DMS153 treated with DMSO at 0.1 percent for 48 hours (cell line): Measurements from ENCODE around the gene L3MBTL2.
"Not testable (repeated sequence)": the region's sequence is repeated elsewhere in the genome, so short reads cannot be mapped to it uniquely, and the experiment has no call there.

Source experiments
- DNase-seq: peaks from one replicate; lab custom pipeline; 2025; ENCODE audit not compliant: unreplicated experiment; lab: John Stamatoyannopoulos, UW

Gene L3MBTL2

DNA sequence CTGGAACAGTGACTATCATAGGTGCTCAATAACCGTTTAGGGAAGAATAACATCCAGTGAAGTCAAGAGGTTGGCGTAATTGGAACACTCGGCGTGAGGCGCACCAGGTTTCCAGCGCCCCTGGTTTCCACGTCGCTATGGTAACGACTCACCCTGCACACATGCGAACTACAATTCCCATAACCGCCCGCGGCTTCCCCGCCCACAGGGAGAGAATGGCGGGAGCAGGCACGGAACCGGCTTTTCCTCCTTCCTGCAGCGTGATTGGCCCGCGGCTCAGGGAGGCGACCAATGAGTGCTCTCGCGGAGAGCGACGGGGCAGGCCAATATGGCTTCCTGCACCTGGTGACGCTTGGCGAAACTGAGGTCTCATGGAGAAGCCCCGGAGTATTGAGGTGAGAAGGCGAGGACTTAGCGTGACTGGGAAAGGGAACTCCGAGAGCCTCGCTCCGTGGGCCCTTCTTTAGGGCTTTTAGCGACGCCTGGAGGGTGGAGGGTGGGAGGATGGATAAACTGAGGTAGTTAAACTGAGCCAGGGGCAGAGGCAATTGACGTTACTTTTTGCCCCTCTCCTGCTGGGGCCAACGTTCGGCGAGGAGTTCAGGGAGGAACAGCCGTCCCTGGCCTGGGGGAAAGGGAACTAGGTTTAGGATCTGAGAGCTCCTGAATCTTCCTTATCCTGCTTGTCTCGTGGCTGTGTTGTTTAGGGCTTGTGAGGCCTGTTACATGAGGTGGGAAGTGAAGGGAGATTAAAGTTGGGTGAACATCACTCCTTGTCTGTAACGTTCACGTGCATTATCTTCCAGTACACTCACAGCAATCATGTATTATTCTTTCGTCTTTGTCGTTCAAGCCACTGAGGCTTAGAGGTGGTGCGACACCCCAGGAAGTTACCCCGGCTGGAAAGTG lies at the start of gene L3MBTL2:
Gene L3MBTL2 (plus strand): TSS at position 321 of the 909 bp plus-strand sequence. CDS start 51 bp downstream, at position 372.
- DNase-seq, result peak; percentile 93

DNA sequence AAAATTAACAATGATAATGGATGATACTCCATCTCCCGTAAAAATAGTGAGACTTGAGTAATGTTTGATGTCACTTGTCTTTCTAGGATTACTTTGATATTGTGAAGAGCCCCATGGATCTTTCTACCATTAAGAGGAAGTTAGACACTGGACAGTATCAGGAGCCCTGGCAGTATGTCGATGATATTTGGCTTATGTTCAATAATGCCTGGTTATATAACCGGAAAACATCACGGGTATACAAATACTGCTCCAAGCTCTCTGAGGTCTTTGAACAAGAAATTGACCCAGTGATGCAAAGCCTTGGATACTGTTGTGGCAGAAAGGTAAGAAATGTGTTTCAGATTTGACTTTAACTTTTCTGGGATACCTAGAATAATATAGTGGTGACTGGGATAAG lies 48.0 kb upstream of the L3MBTL2 start:
- no peak for DNase-seq

DNA sequence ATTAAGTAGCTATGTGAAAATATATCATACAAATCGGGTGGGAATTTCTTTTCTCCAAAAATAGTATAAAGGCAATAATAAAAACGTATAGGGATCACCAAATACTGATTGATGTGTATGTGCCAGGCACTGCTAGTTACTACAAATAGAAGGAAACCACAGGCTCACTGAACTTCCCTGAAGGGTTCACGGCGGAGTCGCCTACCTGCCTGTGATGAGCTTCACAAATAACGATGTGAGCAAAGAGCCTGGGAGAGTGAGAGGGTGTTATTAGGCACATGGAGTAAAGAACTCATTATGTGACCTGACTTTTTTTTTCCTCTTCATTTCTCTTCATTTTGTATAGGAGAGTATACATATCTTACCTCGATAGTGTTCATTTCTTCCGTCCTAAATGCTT lies 36.0 kb upstream of the L3MBTL2 start:
- DNase-seq, result no peak

DNA sequence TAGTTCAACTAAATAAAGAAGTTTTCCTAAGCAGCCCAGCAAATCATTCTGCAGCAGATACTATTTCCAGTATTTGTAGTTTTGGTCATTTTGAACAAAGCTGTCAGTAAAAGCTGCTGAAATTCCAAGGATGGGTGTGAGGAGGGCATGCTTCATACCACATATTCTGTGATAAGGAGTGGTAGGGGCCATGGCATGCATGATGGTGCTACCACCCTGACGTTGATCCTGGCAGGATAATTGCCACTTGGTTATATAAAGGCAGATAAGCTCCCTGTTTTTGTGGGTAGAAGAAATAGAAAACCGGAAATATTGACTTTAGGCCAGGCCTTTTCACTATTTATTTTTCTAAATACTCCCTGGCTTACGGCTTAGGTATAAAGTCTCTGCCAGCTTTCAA lies 33.1 kb upstream of the L3MBTL2 start:
- DNase-seq, result no peak

DNA sequence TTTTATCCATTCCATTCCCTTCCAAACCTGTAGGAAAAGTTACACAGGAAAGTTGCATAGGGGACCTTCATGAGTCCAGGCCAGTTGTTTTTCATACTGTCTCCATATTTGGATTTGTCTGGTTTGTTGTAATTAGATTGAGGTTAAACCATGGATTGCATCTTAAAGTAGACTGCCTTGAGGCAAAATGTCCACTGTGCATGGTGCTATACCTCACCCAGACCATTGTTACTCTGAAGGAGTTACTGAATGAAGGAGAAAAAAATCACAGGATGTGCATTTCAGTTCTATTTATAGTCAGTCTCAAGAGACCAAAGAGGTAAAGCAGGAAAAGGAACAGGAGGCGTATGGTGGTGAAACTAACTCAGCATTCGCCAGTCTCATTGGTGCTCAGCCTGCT lies 29.6 kb upstream of the L3MBTL2 start:
- DNase-seq, result no peak

DNA sequence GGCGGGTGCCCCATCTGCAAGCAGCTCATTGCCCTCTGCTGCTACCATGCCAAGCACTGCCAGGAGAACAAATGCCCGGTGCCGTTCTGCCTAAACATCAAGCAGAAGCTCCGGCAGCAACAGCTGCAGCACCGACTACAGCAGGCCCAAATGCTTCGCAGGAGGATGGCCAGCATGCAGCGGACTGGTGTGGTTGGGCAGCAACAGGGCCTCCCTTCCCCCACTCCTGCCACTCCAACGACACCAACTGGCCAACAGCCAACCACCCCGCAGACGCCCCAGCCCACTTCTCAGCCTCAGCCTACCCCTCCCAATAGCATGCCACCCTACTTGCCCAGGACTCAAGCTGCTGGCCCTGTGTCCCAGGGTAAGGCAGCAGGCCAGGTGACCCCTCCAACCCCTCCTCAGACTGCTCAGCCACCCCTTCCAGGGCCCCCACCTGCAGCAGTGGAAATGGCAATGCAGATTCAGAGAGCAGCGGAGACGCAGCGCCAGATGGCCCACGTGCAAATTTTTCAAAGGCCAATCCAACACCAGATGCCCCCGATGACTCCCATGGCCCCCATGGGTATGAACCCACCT lies 28.0 kb upstream of the L3MBTL2 start:
- no peak for DNase-seq

DNA sequence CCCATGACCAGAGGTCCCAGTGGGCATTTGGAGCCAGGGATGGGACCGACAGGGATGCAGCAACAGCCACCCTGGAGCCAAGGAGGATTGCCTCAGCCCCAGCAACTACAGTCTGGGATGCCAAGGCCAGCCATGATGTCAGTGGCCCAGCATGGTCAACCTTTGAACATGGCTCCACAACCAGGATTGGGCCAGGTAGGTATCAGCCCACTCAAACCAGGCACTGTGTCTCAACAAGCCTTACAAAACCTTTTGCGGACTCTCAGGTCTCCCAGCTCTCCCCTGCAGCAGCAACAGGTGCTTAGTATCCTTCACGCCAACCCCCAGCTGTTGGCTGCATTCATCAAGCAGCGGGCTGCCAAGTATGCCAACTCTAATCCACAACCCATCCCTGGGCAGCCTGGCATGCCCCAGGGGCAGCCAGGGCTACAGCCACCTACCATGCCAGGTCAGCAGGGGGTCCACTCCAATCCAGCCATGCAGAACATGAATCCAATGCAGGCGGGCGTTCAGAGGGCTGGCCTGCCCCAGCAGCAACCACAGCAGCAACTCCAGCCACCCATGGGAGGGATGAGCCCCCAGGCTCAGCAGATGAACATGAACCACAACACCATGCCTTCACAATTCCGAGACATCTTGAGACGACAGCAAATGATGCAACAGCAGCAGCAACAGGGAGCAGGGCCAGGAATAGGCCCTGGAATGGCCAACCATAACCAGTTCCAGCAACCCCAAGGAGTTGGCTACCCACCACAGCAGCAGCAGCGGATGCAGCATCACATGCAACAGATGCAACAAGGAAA lies 27.3 kb upstream of the L3MBTL2 start:
- DNase-seq, result no peak

DNA sequence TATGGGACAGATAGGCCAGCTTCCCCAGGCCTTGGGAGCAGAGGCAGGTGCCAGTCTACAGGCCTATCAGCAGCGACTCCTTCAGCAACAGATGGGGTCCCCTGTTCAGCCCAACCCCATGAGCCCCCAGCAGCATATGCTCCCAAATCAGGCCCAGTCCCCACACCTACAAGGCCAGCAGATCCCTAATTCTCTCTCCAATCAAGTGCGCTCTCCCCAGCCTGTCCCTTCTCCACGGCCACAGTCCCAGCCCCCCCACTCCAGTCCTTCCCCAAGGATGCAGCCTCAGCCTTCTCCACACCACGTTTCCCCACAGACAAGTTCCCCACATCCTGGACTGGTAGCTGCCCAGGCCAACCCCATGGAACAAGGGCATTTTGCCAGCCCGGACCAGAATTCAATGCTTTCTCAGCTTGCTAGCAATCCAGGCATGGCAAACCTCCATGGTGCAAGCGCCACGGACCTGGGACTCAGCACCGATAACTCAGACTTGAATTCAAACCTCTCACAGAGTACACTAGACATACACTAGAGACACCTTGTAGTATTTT lies 26.6 kb upstream of the L3MBTL2 start:
- DNase-seq, result no peak

DNA sequence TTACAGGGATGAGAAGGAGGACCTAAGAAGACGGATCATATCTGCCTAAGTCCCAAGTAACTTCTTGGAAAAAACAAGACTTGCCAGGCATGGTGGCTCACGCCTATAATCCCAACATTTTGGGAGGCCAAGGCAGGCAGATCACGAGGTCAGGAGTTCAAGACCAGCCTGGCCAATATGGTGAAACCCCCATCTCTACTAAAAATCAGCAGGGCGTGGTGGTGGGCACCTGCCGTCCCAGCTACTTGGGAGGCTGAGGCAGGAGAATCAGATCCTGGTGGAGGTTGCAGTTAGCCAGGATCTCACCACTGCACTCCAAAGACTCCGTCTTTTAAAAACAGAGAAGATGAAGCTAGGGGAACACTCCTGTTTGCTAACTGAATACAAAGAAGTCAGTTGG lies 24.8 kb upstream of the L3MBTL2 start:
- not testable (repeated sequence) for DNase-seq

DNA sequence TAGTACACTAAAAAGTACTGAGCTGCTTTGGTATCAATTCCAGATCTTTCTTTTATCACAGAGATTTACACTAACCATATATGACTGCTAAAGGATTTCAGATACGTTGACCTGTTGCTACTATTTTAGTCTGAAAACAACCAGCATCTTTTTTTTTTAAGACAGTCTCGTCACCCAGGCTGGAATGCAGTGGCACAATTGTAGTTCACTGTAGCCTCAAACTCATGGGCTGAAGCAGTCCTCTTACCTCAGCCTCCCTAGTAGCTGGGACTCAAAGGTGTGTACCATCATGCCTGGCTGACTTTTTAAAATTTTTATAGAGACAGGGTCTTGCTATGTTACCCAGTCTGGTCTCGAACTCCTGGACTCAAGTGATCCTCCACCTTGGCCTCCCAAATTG lies 24.2 kb upstream of the L3MBTL2 start:
- no peak for DNase-seq

DNA sequence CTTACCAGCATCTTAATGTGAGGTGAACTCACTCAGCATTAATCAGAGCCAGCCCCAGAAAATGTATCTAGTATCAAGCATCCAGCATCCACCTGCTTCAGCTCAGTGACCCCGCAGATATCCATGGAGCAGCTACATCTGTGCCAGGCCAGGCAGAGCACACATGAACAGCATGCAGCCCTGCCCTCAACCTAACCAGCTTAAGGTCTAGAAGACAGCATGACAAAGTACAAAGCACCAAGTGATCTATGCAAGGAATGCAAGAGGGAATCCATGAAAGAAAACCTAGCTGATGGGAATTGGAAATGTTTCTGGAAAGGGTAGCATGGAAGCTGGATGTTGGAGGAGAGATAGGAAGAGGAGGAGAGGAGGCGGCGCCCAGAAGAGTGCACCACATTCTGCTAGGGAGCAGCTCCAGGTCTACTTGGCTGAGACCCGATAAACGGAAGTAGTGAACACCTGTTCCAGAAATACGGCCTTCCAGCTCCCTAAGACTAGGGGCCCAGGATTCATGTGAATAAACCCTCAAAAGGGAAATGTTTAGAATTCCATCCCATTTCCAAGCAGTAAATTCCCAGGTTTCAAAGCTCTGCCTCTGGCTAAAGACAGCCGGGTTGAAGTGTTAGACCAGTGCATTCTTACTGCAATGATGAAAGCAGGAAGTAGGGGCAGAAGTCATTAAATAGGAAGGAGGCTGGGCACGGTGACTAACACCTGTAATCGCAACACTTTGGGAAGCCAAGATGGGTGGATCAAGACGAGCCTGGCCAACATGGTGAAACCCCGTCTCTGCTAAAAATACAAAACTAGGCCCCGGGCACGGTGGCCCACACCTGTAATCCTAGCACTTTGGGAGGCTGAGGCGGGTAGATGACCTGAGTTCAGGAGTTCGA lies 23.5 kb upstream of the L3MBTL2 start:
- DNase-seq, result peak; percentile 11

DNA sequence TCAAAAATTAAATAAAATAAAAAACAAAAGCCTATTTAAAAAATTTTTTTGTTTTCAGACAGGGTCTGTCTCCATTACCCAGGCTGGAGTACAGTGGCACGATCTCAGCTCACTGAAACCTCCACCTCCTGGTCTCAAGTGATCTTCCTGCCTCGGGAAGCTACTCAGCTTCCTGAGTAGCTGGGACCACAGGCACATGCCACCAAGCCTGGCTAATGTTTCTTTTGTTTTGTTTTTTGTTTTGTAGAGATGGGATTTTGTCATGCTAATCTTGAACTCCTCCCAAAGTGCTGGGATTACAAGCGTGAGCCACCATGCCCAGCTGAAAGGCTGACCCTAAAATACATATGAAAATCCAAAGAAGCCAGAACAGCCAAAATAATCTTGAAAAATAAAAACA lies 20.4 kb upstream of the L3MBTL2 start:
- DNase-seq, result no peak

DNA sequence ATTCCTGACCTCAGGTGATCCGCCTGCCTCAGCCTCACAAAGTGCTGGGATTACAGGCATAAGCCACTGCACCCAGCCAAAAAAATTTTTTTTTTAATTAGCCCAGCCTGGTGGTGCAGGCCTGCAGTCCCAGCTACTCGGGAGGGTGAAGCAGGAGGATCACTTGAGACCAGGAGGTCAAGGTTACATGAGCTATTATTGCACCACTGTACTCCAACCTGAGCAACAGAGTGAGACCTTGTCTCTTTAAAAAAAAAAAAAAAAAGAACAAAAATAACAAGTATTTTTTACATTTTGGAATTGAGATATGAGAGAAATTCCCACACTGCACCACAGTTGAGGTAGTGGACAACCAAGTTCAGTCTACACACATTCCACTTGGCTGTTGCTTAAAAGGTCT lies 13.6 kb upstream of the L3MBTL2 start:
- DNase-seq, result no peak

DNA sequence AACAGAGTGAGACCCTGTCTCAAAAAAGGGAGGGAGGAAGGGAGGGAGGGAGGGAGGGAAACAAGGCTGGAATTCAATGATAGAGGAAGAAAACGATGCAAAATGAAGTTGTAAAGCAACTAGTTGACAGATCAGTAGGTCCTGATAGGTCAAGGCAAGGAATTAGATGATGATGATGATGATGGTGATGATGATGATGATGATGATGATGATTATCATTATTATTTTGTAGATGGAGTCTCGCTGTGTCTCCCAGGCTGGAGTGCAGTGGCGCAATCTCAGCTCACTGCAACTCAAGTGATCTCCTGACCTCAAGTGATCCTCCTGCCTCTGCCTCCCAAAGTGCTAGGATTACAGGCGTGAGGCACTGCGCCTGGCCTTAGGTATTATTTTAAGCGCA lies 11.3 kb upstream of the L3MBTL2 start:
- no peak for DNase-seq

DNA sequence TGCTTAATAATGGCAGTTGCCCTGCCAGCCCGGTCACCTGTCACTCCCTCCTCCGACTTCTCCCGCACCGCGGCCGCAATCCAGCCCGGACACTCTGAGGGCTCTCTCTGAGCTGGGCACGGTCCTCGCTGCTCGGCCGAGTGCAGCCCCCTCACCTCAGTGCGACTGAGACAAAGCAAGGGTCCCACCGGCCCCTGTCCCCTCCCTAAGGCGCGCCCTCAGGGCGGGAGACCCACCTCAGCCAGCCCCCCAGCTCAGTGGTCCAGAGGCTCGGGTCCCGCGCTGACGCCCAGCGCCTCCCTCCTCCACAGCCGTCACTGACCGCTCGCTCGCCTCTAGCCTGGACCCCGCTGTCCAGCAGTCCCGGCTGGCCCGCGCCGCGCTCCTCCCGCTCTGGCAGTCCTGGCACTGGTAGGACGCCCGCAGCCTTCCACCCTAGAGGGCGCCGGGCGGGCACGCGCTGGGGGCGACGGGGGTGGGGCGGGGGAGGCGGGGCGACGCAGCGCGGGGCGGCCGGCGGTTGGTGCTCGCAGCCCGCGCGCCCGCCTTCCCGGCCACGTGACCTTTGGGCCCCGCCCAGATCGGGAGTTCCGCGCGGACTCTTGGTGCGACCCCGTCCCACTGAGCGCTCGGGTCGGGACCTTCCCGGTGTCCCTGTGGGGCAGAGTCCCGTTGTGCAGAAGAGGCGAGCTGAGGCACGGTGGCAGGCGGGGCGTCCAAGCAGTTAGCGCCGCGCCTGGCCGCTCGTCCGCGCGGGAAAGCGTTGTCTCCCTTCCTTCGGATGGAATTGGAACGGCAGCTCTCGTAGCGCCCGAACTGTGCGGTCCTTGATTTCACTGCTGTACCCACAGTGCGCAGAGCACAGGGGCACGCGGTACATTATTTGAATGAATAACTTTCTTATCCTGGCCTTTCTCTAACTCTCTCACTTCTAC lies 7.8 kb upstream of the L3MBTL2 start:
- DNase-seq, result peak; percentile 66

DNA sequence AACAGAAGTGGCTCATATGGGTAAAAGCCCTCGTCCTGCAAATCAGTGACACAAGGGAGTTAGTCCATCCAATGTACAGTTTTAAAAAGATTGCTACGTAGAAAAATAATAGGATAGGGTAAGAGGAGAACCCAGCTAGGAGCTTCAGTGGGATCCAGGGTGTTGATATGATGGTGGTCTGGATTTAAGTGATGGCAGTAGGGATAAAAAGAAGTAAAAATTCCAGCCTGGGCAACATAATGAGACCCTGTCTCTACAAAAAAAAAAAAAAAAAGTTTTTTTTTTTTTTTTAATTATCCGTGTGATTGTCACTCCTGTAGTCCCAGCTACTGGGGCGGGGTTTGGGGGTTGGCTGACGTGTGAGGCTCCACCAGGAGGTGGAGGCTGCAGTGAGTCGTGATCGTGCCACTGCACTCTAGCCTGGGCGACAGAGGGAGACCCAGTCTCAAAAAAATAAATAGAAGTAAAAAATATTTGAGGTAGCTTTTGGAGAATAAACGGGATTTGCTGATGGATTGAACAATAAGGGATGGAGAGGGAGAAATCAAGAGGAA lies 7.0 kb upstream of the L3MBTL2 start:
- DNase-seq, result no peak

DNA sequence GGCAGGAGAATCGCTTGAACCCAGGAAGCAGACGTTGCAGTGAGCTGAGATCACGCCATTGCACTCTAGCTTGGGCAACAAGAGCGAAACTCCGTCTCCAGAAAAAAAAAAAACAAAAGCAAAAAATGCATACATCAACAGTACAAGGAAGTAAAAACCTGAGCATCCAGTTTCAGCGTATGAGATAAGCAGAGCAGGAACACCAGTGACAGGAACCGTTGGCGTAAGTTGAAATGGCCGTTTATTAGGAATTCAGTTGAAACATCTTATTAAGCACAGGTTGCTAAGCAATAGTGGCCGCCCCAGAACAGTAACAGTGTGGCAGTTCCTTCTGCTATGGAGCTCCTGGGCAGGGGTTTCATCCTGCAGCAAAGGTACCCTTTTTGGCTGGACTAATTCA lies 4.0 kb upstream of the L3MBTL2 start:
- no peak for DNase-seq

DNA sequence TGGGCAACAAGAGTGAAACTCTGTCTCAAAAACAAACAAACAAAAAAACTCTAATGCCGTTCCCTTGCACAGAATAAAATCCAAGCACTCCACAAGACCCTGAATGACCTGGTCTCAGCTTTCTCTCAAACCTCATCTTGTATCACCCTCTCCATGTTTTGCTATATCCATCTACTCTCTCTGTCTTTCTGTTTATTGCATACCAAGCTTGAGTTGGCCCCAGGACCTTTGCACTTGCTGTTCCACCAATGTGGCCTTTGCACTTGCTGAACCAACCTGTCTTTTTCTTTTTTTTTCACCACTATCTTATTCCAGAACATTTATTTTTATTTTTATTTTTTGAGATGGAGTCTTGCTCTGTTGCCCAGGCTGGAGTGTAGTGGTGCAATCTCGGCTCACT lies 2.0 kb upstream of the L3MBTL2 start:
- no peak for DNase-seq

DNA sequence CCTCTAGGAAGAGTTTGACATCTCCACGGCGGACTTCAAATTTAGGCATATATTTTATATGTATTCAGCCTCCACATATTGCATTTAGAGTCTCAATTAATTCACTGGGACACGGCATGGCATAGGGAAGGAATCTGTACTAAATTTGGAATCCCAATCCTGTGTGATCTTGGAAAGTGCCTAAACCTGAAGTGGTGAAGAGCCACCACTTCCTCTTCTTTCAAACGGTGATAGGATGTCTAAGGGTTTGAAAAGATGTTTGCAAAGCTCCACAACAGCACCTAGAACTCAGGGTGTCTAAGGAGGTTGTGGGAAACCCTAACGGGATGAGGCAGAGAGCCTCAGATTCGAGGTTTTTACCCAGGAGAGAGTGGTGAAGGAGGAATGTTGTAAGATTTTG lies 1.0 kb upstream of the L3MBTL2 start:
- DNase-seq, result no peak
